ENCODE data around the gene CTTNBP2. TPM values are rescaled to one million over a fixed set of nuclear protein-coding genes. Genes with fewer than 3 reads are reported as not detected.

Gene CTTNBP2
- polyA plus RNA-seq, 1 donor from 2014 or later, result 53.5 TPM

DNA sequence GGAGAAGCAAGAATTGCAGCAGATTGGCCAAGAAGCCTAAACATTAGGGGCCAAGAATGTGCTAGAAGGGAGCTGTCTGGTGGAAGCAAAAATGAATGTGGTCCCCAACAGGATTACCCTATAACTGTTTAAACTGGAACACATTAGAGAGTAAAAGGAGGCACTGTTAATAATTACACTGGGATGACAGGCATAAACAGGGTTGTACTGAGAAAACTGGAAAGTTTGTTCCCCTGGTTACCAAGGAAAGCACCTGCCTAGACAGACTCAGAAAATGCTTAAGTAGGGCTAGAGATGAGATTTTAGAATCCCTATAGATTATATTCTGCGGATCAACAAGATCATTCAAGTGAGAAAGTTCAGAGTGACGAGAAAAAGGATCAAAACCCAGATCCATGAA lies 100.8 kb downstream of the CTTNBP2 start:
- H3K27ac ChIP-seq (ENCODE audit: low read length), result no peak overlapping the region

DNA sequence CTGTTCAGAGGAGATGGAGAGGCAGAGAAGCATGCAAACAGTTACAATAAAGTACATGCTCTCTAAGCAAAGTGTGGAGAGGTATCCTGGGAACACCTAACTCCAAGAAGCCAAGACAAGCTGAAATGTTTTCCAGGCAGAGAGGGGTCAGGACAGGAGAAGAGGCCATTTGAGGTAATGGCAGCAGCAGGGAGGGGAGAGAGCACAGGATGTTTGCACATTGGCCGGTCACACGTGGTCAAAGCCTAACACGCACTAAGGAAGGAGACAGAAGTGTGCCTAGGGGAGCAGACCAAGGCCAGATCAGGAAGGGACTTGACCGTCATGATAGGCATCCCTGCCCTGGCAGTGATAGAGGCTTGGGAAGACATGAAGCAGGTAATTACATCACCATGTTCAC lies 101.5 kb downstream of the CTTNBP2 start:
- Histone ChIP-seq H3K27ac (ENCODE audit: low read length) (no peak overlapping the region), H3K79me2 (replicated peaks; ENCODE audit: insufficient read depth, low read length) (no peaks in the 10 kb centered on the region)

More for the DNA sequence above, 100.8 kb downstream of the CTTNBP2 start:
- H3K9ac ChIP-seq (ENCODE audit: low read length), result no peak overlapping the region
- peaks cover 21% of the 10 kb centered on the region for H3K36me3 ChIP-seq (ENCODE audit: insufficient read depth, low read length)
- no peaks in the 10 kb centered on the region for H3K9me3 ChIP-seq (ENCODE audit: low read length)
- TF ChIP-seq TAF1 (IDR thresholded peaks at IDR 0.05; ENCODE audit: low read depth) (no peak), SMC3 (conservative IDR thresholded peaks at IDR 0.05; ENCODE audit: poor library complexity) (no peak), POLR2AphosphoS5 (IDR thresholded peaks at IDR 0.05) (no peak), EP300 (conservative IDR thresholded peaks at IDR 0.05; ENCODE audit: poor library complexity, severe bottlenecking) (no peak), EZH2 (IDR thresholded peaks at IDR 0.05; ENCODE audit: borderline replicate concordance, insufficient read depth, low read length, poor library complexity, severe bottlenecking) (no peak), MXI1 (conservative IDR thresholded peaks at IDR 0.05; ENCODE audit: poor library complexity, severe bottlenecking) (no peak), RAD21 (conservative IDR thresholded peaks at IDR 0.05) (no peak)
- TF ChIP-seq, protein P1, sequence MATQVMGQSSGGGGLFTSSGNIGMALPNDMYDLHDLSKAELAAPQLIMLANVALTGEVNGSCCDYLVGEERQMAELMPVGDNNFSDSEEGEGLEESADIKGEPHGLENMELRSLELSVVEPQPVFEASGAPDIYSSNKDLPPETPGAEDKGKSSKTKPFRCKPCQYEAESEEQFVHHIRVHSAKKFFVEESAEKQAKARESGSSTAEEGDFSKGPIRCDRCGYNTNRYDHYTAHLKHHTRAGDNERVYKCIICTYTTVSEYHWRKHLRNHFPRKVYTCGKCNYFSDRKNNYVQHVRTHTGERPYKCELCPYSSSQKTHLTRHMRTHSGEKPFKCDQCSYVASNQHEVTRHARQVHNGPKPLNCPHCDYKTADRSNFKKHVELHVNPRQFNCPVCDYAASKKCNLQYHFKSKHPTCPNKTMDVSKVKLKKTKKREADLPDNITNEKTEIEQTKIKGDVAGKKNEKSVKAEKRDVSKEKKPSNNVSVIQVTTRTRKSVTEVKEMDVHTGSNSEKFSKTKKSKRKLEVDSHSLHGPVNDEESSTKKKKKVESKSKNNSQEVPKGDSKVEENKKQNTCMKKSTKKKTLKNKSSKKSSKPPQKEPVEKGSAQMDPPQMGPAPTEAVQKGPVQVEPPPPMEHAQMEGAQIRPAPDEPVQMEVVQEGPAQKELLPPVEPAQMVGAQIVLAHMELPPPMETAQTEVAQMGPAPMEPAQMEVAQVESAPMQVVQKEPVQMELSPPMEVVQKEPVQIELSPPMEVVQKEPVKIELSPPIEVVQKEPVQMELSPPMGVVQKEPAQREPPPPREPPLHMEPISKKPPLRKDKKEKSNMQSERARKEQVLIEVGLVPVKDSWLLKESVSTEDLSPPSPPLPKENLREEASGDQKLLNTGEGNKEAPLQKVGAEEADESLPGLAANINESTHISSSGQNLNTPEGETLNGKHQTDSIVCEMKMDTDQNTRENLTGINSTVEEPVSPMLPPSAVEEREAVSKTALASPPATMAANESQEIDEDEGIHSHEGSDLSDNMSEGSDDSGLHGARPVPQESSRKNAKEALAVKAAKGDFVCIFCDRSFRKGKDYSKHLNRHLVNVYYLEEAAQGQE (IDR thresholded peaks at IDR 0.05; ENCODE audit: borderline replicate concordance), result no peak
- TF ChIP-seq, protein P2, sequence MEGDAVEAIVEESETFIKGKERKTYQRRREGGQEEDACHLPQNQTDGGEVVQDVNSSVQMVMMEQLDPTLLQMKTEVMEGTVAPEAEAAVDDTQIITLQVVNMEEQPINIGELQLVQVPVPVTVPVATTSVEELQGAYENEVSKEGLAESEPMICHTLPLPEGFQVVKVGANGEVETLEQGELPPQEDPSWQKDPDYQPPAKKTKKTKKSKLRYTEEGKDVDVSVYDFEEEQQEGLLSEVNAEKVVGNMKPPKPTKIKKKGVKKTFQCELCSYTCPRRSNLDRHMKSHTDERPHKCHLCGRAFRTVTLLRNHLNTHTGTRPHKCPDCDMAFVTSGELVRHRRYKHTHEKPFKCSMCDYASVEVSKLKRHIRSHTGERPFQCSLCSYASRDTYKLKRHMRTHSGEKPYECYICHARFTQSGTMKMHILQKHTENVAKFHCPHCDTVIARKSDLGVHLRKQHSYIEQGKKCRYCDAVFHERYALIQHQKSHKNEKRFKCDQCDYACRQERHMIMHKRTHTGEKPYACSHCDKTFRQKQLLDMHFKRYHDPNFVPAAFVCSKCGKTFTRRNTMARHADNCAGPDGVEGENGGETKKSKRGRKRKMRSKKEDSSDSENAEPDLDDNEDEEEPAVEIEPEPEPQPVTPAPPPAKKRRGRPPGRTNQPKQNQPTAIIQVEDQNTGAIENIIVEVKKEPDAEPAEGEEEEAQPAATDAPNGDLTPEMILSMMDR (IDR thresholded peaks at IDR 0.05; ENCODE audit: poor library complexity, severe bottlenecking), result no peak
- H3K4me3 ChIP-seq (ENCODE audit: low read length), result no peak overlapping the region
- H3K27me3 ChIP-seq (ENCODE audit: insufficient read depth, low read depth, low read length), result no peaks in the 10 kb centered on the region
- no peaks in the 10 kb centered on the region for H3K9me2 ChIP-seq (ENCODE audit: insufficient read depth, low read length)
- H4K20me1 ChIP-seq (ENCODE audit: insufficient read depth), result no peaks in the 10 kb centered on the region
- H3F3A ChIP-seq (ENCODE audit: insufficient read depth, low read length, poor library complexity, severe bottlenecking), result no peaks in the 10 kb centered on the region
- no peak overlapping the region for H3K4me2 ChIP-seq (ENCODE audit: low read length)
- H3K79me2 ChIP-seq (replicated peaks; ENCODE audit: insufficient read depth, low read length), result no peaks in the 10 kb centered on the region
- H2AFZ ChIP-seq (ENCODE audit: low read depth, low read length), result no peak overlapping the region

More for the DNA sequence above, 101.5 kb downstream of the CTTNBP2 start:
- H2AFZ ChIP-seq (ENCODE audit: low read depth, low read length), result no peak overlapping the region
- H3F3A ChIP-seq (ENCODE audit: insufficient read depth, low read length, poor library complexity, severe bottlenecking), result no peaks in the 10 kb centered on the region
- H3K9me2 ChIP-seq (ENCODE audit: insufficient read depth, low read length), result no peaks in the 10 kb centered on the region
- H3K9ac ChIP-seq (ENCODE audit: low read length), result no peak overlapping the region
- no peak for TF ChIP-seq EP300 (conservative IDR thresholded peaks at IDR 0.05; ENCODE audit: poor library complexity, severe bottlenecking)
- TF ChIP-seq POLR2AphosphoS5 (IDR thresholded peaks at IDR 0.05), result no peak
- TF ChIP-seq, protein P2 (IDR thresholded peaks at IDR 0.05; ENCODE audit: poor library complexity, severe bottlenecking), result no peak
- TF ChIP-seq, protein P1 (IDR thresholded peaks at IDR 0.05; ENCODE audit: borderline replicate concordance), result no peak
- TF ChIP-seq SMC3 (conservative IDR thresholded peaks at IDR 0.05; ENCODE audit: poor library complexity), result no peak
- no peak for TF ChIP-seq RAD21 (conservative IDR thresholded peaks at IDR 0.05)
- no peak for TF ChIP-seq TAF1 (IDR thresholded peaks at IDR 0.05; ENCODE audit: low read depth)
- TF ChIP-seq EZH2 (IDR thresholded peaks at IDR 0.05; ENCODE audit: borderline replicate concordance, insufficient read depth, low read length, poor library complexity, severe bottlenecking), result no peak
- no peak for TF ChIP-seq MXI1 (conservative IDR thresholded peaks at IDR 0.05; ENCODE audit: poor library complexity, severe bottlenecking)
- H3K4me2 ChIP-seq (ENCODE audit: low read length), result no peak overlapping the region
- H3K27me3 ChIP-seq (ENCODE audit: insufficient read depth, low read depth, low read length), result no peaks in the 10 kb centered on the region
- H4K20me1 ChIP-seq (ENCODE audit: insufficient read depth), result no peaks in the 10 kb centered on the region
- peaks cover 21% of the 10 kb centered on the region for H3K36me3 ChIP-seq (ENCODE audit: insufficient read depth, low read length)
- no peak overlapping the region for H3K4me3 ChIP-seq (ENCODE audit: low read length)
- H3K9me3 ChIP-seq (ENCODE audit: low read length), result no peaks in the 10 kb centered on the region
